ENCODE data around the gene TMEM203. TPM values are rescaled to one million over a fixed set of nuclear protein-coding genes. Genes with fewer than 3 reads are reported as not detected.

The TMEM203 gene
- total and polyA plus RNA-seq, 2 of the 4 experiments (the other 2 are of a cell fraction), result 18.8 to 40.6 TPM

DNA sequence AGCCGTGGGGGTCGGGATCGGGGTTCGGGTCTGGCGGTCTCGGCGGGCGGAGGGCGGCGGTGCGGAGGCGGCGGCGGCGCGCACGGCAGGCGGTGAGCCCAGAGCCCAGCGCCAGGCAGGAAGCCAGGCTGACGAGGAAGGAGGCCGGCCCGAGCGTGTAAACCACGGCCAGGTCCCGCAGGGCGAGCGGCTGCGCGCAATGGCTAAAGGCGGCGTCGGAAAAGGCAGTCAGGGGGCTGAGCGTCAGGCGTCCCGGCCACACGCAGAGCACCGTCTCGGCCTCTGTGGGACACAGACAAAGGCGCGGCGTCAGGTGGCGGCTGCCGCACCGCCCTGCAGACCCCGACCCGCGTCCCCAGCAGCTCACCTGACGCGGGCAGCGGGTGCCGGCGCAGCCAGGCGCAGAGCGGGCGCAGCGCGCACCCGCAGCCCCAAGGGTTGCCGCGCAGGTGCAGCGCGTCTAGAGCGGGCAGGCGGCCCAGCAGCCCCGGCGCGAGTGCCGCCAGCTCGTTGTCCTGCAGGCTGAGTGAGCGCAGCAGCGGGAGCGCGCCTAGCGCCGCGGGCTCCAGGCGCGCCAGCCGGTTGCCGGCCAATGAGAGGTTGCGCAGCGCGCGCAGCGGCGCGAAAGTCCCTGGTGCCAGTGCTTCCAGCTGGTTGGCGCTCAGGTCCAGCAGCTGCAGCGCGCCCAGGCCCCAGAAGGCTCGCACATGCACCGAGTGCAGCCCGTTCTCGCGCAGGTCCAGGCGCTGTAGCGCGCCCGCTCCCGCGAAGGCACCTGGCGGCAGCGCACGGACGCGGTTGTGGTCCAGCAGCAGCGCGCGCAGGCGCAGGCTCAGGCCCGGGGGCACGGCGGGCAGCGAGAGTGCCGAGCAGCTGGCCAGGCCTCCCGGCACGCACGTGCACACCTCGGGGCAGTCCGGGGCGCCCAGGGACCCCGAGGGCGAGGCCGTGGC, 36.3 kb downstream of the TMEM203 start:
- Histone ChIP-seq H3K9me1 (ENCODE audit: insufficient read depth, low read length) (no peaks in the 10 kb centered on the region), H2BK15ac (ENCODE audit: low read depth, low read length) (no peak overlapping the region), H3K4me2 (ENCODE audit: low read depth, low read length) (peak overlapping the region; percentile 40), H3K4ac (ENCODE audit: low read depth, low read length) (no peak overlapping the region), H3K56ac (ENCODE audit: extremely low read depth, insufficient read depth, low read length) (no peak overlapping the region), H2BK5ac (ENCODE audit: low read depth, low read length, poor library complexity, severe bottlenecking) (no peak overlapping the region), H4K91ac (ENCODE audit: insufficient read depth, low read depth, low read length) (no peak overlapping the region), H2AFZ (replicated peaks; ENCODE audit: low read length, poor library complexity) (peak overlapping the region; percentile 75), H3K14ac (replicated peaks; ENCODE audit: low read depth, low read length) (no peak overlapping the region), H3K4me3 (ENCODE audit: insufficient read depth, low read depth, low read length) (0 out of 2 replicates have a peak overlapping the region, but pooled peaks have one; percentile 7), H3K79me1 (ENCODE audit: low read depth in 1 of 2, low read length in 2 of 2) (no peaks in the 10 kb centered on the region), H2AK9ac (replicated peaks; ENCODE audit: low read depth, low read length, poor library complexity) (peak overlapping the region; percentile 13), H4K5ac (ENCODE audit: low read depth, low read length) (no peak overlapping the region), H4K20me1 (ENCODE audit: insufficient read depth, low read length) (no peaks in the 10 kb centered on the region), H3K27ac (ENCODE audit: insufficient read depth, low read length) (no peak overlapping the region), H3K4me1 (ENCODE audit: control insufficient read depth, insufficient read depth, low read length) (peaks cover 4% of the 10 kb centered on the region; the same call in 1 of the 2 replicates), H2BK20ac (ENCODE audit: low read depth, low read length) (no peak overlapping the region), H3K27me3 (ENCODE audit: control insufficient read depth, insufficient read depth, low read length) (peaks cover 76% of the 10 kb centered on the region), H2AK5ac (ENCODE audit: low read depth, low read length) (no peak overlapping the region), H3K36me3 (ENCODE audit: control insufficient read depth, insufficient read depth, low read length) (no peaks in the 10 kb centered on the region), H4K8ac (ENCODE audit: low read depth in 2 of 2, low read length in 2 of 2) (no peak overlapping the region), H3K23ac (ENCODE audit: low read depth, low read length) (no peak overlapping the region), H3K9ac (ENCODE audit: low read depth, low read length) (no peak overlapping the region), H3K9me3 (ENCODE audit: control insufficient read depth, insufficient read depth, low read length) (no peaks in the 10 kb centered on the region), H2BK120ac (ENCODE audit: low read depth, low read length) (no peak overlapping the region), H3K18ac (ENCODE audit: low read depth, low read length) (no peak overlapping the region)
- peak; percentile 19 for DNase-seq
- ChIA-PET POLR2A (ENCODE audit: unreplicated experiment) (no interaction called here), CTCF (no interaction called here)
- dilution Hi-C loops (cut with HindIII; ENCODE audit: low sequenced_read_pairs, unreplicated experiment), result no loop called here
- 0% methylated on average over 70 of the region's 124 CpGs; no CpG with 5 or more reads in 1 of the 2 experiments for whole genome bisulfite sequencing, 2 experiments (ENCODE audit: extremely low coverage in 2 of 2, insufficient read length in 1 of 2)
- intact Hi-C loops (cut with micrococcal nuclease), result no loop called here
- no TSS peak for BruUV-seq (replicated peaks)
- ATAC-seq (ENCODE audit: low read depth), result peak; percentile 61
- in situ Hi-C loops (cut with MboI; ENCODE audit: low sequenced_read_pairs), result no loop called here
- TF ChIP-seq BHLHE40 (IDR thresholded peaks at IDR 0.05; ENCODE audit: low read depth, low read length) (no peak), FOS (IDR thresholded peaks at IDR 0.05; ENCODE audit: low read depth, low read length) (no peak), MXI1 (IDR thresholded peaks at IDR 0.05; ENCODE audit: borderline replicate concordance, low read depth, low read length) (no peak), RCOR1 (IDR thresholded peaks at IDR 0.05; ENCODE audit: insufficient replicate concordance, low read length) (no peak), RAD21 (IDR thresholded peaks at IDR 0.05; ENCODE audit: low read length) (no peak), POLR2A (IDR thresholded peaks at IDR 0.05; ENCODE audit: low read depth, low read length) (no peak), CHD1 (IDR thresholded peaks at IDR 0.05; ENCODE audit: low read depth, low read length) (no peak), MAZ (IDR thresholded peaks at IDR 0.05; ENCODE audit: borderline replicate concordance, low read depth, low read length) (no peak), NFE2L2 (IDR thresholded peaks at IDR 0.05; ENCODE audit: low read depth, low read length) (no peak), RFX5 (IDR thresholded peaks at IDR 0.05; ENCODE audit: low read depth, low read length) (no peak), SMC3 (IDR thresholded peaks at IDR 0.05; ENCODE audit: low read depth, low read length) (no peak), MAFK (IDR thresholded peaks at IDR 0.05; ENCODE audit: low read depth, low read length) (no peak)
- TF ChIP-seq, protein P1, sequence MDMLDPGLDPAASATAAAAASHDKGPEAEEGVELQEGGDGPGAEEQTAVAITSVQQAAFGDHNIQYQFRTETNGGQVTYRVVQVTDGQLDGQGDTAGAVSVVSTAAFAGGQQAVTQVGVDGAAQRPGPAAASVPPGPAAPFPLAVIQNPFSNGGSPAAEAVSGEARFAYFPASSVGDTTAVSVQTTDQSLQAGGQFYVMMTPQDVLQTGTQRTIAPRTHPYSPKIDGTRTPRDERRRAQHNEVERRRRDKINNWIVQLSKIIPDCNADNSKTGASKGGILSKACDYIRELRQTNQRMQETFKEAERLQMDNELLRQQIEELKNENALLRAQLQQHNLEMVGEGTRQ (IDR thresholded peaks at IDR 0.05; ENCODE audit: low read depth, low read length), result no peak
- TF ChIP-seq, protein P2, sequence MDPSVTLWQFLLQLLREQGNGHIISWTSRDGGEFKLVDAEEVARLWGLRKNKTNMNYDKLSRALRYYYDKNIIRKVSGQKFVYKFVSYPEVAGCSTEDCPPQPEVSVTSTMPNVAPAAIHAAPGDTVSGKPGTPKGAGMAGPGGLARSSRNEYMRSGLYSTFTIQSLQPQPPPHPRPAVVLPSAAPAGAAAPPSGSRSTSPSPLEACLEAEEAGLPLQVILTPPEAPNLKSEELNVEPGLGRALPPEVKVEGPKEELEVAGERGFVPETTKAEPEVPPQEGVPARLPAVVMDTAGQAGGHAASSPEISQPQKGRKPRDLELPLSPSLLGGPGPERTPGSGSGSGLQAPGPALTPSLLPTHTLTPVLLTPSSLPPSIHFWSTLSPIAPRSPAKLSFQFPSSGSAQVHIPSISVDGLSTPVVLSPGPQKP (IDR thresholded peaks at IDR 0.05; ENCODE audit: borderline replicate concordance, low read depth, low read length), result no peak

All from IMR-90 (cell line).